Activated CD4-positive, alpha-beta memory T cell treated with anti-CD3 and anti-CD28 coated beads for 36 hours (primary cell): ENCODE measurements around the gene PPP2R2D. TPM values are rescaled to one million over a fixed set of nuclear protein-coding genes. Genes with fewer than 3 reads are reported as not detected.
A peak's percentile ranks its signal among the peaks of the same experiment; 100 is the strongest.
"Not testable (repeated sequence)": the region's sequence is repeated elsewhere in the genome, so short reads cannot be mapped to it uniquely, and the experiment has no call there.

Source experiments
- CTCF ChIA-PET: fragments of 350-600 bp; sonication (Branson Sonifier 250); formaldehyde crosslinking; loops from one replicate; lab custom pipeline; 2021; ENCODE audit warnings: antibody characterized with exemption, inconsistent platforms; lab: Charles Lee
- POLR2A ChIA-PET: fragments of 350-600 bp; sonication (Branson Sonifier 250); formaldehyde crosslinking; loops from one replicate; lab custom pipeline; 2021; ENCODE audit warnings: antibody characterized with exemption; lab: Charles Lee
- DNase-seq: peaks from one replicate; pipeline ENCODE4 v3.0.0-alpha.2; 2020
- H3K27ac Mint-ChIP-seq: one replicate; pipeline ENCODE4 v1.8.0; 2021; ENCODE audit warnings: mixed read lengths
- H3K27me3 Mint-ChIP-seq: one replicate; pipeline ENCODE4 v1.8.0; 2021; ENCODE audit warnings: mixed read lengths
- H3K36me3 Mint-ChIP-seq: one replicate; pipeline ENCODE4 v1.8.0; 2021; ENCODE audit warnings: mixed read lengths
- H3K4me1 Mint-ChIP-seq: one replicate; pipeline ENCODE4 v1.8.0; 2021; ENCODE audit warnings: low read depth, mixed read lengths
- H3K4me3 Mint-ChIP-seq: one replicate; pipeline ENCODE4 v1.8.0; 2021; ENCODE audit warnings: mild to moderate bottlenecking, mixed read lengths
- H3K9me3 Mint-ChIP-seq: one replicate; pipeline ENCODE4 v1.8.0; 2021; ENCODE audit warnings: mixed read lengths
- intact Hi-C: fragments of 100-400 bp; cut with micrococcal nuclease; formaldehyde crosslinking; loops from one replicate; pipeline ENCODE4 v1.15.1; 2023
- total RNA-seq, 2 experiments: library from RNA; stranded (reverse); gene quantifications; one replicate each; pipeline ENCODE4 v1.2.3, GENCODE V29; 2021

PPP2R2D gene
- total RNA-seq, 2 experiments from 2014 or later, result 31.9 to 32.3 TPM

DNA sequence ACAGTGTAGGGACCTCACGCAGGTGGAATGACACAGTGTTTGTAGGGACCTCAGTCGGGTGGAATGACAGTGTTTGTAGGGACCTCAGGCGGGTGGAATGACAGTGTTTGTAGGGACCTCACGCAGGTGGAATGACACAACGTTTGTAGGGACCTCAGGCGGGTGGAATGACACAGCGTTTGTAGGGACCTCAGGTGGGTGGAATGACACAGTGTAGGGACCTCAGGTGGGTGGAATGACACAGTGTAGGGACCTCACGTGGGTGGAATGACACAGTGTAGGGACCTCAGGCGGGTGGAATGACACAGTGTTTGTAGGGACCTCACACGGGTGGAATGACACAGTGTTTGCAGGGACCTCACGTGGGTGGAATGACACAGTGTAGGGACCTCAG is 16.0 kb downstream of the PPP2R2D start:
- Mint-ChIP-seq H3K36me3 (peaks cover 58% of the 10 kb centered on the region), H3K27ac (peak overlapping the region; percentile 85), H3K9me3 (peaks cover 39% of the 10 kb centered on the region), H3K4me1 (peaks cover 71% of the 10 kb centered on the region)
- H3K4me3 Mint-ChIP-seq, H3K27me3 Mint-ChIP-seq, POLR2A ChIA-PET, CTCF ChIA-PET: not testable (repeated sequence)
- intact Hi-C loops, result loop anchor here (1.0 kb wide), 1 partner anchor 13 kb away; no protein-coding TSS in a partner anchor
- DNase-seq, result peak; percentile 60

DNA sequence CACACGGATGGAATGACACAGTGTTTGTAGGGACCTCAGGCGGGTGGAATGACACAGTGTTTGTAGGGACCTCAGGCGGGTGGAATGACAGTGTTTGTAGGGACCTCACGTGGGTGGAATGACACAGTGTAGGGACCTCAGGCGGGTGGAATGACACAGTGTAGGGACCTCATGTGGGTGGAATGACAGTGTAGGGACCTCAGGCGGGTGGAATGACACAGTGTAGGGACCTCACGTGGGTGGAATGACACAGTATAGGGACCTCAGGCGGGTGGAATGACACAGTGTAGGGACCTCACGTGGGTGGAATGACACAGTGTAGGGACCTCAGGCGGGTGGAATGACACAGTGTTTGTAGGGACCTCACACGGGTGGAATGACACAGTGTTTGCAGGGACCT is 16.7 kb downstream of the PPP2R2D start:
- H3K27ac Mint-ChIP-seq, result peak overlapping the region; percentile 85
- POLR2A ChIA-PET, H3K4me3 Mint-ChIP-seq, H3K27me3 Mint-ChIP-seq, CTCF ChIA-PET: not testable (repeated sequence)
- H3K36me3 Mint-ChIP-seq, result peaks cover 53% of the 10 kb centered on the region
- peaks cover 37% of the 10 kb centered on the region for H3K9me3 Mint-ChIP-seq
- intact Hi-C loops, result loop anchor here (1.0 kb wide), 1 partner anchor 14 kb away; no protein-coding TSS in a partner anchor
- peak; percentile 61 for DNase-seq
- peaks cover 73% of the 10 kb centered on the region for H3K4me1 Mint-ChIP-seq

DNA sequence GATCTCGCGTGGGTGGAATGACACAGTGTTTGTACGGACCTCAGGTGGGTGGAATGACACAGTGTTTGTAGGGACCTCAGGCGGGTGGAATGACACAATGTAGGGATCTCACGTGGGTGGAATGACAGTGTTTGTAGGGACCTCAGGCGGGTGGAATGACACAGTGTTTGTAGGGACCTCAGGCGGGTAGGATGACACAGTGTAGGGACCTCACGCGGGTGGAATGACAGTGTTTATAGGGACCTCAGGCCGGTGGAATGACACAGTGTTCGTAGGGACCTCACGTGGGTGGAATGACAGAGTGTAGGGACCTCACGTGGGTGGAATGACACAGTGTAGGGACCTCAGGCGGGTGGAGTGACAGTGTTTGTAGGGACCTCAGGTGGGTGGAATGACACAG is 18.7 kb downstream of the PPP2R2D start:
- peak overlapping the region; percentile 81 for H3K27ac Mint-ChIP-seq
- H3K9me3 Mint-ChIP-seq, result peaks cover 39% of the 10 kb centered on the region
- H3K4me3 Mint-ChIP-seq, H3K27me3 Mint-ChIP-seq, POLR2A ChIA-PET, intact Hi-C loops, CTCF ChIA-PET: not testable (repeated sequence)
- peaks cover 41% of the 10 kb centered on the region for H3K36me3 Mint-ChIP-seq
- H3K4me1 Mint-ChIP-seq, result peaks cover 65% of the 10 kb centered on the region
- DNase-seq, result peak; percentile 49

DNA sequence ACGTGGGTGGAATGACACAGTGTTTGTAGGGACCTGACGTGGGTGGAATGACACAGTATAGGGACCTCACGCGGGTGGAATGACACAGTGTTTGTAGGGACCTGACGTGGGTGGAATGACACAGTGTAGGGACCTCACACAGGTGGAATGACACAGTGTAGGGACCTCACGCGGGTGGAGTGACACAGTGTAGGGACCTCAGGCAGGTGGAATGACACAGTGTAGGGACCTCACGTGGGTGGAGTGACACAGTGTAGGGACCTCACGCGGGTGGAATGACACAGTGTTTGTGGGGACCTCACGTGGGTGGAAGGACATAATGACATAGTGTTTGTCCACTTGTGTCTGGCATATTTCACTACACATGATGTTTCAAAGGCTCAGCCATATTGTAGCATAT is 19.3 kb downstream of the PPP2R2D start:
- H3K36me3 Mint-ChIP-seq, result peaks cover 45% of the 10 kb centered on the region
- DNase-seq, result peak; percentile 53
- intact Hi-C loops, result no loop called here
- H3K27me3 Mint-ChIP-seq, result no peaks in the 10 kb centered on the region
- peaks cover 44% of the 10 kb centered on the region for H3K9me3 Mint-ChIP-seq
- peak overlapping the region; percentile 81 for H3K27ac Mint-ChIP-seq
- ChIA-PET CTCF (no interaction called here), POLR2A (no interaction called here)
- H3K4me3 Mint-ChIP-seq, result no peak overlapping the region
- peaks cover 65% of the 10 kb centered on the region for H3K4me1 Mint-ChIP-seq

DNA sequence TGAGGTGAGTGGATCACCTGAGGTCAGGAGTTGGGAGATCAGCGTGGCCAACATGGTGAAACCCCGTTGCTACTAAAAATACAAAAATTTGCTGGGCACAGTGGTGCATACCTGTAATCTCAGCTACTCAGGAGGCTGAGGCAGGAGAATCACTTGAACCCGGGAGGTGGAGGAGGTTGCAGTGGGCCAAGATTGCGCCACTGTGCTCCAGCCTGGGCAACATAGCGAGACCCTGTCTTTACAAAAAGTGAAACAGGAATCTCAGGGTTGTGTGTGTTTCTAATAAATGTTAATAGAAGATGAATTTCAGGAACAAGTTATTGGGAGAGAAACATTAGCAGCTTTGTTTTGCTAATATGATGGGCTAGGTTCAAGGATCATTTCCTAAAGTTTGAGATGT is 19.9 kb downstream of the PPP2R2D start:
- Mint-ChIP-seq H3K4me1 (peaks cover 64% of the 10 kb centered on the region), H3K27ac (peak overlapping the region; percentile 6), H3K9me3 (peaks cover 50% of the 10 kb centered on the region), H3K36me3 (peaks cover 46% of the 10 kb centered on the region), H3K27me3 (no peaks in the 10 kb centered on the region), H3K4me3 (no peak overlapping the region)
- no peak for DNase-seq
- CTCF ChIA-PET, result no interaction called here
- POLR2A ChIA-PET, result no interaction called here
- intact Hi-C loops, result no loop called here

DNA sequence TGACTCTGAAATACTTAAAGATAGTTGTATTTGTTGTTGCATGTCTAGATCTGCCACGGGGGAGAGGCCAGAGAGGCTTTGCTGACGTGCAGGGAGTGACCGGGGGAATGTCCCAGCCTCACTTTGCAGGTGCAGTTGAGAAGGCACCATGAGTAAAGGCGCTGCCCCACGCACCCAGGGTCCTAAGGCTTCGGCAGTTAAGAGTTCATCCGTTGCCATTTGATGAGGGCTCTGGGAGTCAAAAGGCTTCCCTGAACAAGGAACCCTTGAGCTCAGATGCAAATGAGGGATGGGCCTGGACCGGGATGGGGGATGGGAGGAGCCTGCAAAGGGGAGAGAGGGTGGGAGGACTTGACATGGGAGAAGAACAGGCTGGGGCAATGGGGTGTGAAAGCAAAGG is 20.4 kb downstream of the PPP2R2D start:
- Mint-ChIP-seq H3K4me1 (peaks cover 64% of the 10 kb centered on the region), H3K4me3 (no peak overlapping the region), H3K36me3 (peaks cover 46% of the 10 kb centered on the region), H3K27me3 (no peaks in the 10 kb centered on the region), H3K9me3 (peaks cover 53% of the 10 kb centered on the region), H3K27ac (peak overlapping the region; percentile 6)
- CTCF ChIA-PET, result no interaction called here
- intact Hi-C loops, result no loop called here
- POLR2A ChIA-PET, result no interaction called here
- DNase-seq, result no peak

DNA sequence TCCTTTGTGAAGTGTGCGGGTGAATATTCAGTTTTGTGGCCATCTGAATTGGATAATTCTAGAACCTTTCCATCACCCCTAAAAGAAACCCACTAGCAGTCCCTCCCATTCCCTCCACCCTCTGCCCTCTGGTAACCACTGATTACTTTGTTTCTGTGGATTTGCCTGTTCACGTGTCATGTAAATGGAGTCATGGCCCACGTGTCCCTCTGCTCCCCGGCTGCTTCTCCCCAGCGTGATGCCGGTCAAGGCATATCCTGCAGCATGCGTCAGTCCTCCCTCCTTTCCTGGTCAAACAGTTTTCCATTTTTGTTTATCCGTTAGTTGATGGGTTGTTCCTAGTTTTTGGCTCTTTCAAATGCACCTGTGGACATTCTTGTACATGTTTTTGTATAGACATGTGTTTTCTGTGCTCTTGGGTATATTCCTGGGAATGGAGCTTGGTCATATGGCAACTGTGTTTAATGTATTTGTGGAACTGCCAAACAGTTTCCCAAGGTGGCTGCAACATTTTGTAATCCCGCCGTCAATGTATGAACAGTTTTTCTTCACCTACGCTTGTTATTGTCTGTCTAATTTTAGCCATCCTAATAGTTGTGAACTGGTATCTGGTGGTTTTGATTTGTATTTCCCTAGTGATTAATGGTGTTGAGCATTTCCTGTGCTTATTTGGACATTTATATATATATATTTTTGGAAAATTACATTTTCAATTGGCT is 22.4 kb downstream of the PPP2R2D start:
- H3K4me3 Mint-ChIP-seq, result no peak overlapping the region
- intact Hi-C loops, result no loop called here
- ChIA-PET CTCF (interaction anchor here (0.7 kb wide), 1 partner anchor 24 kb away, joined by 3 read pairs; no protein-coding TSS in a partner anchor), POLR2A (no interaction called here)
- DNase-seq, result no peak
- H3K27ac Mint-ChIP-seq, result no peak overlapping the region
- H3K27me3 Mint-ChIP-seq, result no peaks in the 10 kb centered on the region
- H3K36me3 Mint-ChIP-seq, result peaks cover 33% of the 10 kb centered on the region
- peaks cover 37% of the 10 kb centered on the region for H3K9me3 Mint-ChIP-seq
- peaks cover 67% of the 10 kb centered on the region for H3K4me1 Mint-ChIP-seq

DNA sequence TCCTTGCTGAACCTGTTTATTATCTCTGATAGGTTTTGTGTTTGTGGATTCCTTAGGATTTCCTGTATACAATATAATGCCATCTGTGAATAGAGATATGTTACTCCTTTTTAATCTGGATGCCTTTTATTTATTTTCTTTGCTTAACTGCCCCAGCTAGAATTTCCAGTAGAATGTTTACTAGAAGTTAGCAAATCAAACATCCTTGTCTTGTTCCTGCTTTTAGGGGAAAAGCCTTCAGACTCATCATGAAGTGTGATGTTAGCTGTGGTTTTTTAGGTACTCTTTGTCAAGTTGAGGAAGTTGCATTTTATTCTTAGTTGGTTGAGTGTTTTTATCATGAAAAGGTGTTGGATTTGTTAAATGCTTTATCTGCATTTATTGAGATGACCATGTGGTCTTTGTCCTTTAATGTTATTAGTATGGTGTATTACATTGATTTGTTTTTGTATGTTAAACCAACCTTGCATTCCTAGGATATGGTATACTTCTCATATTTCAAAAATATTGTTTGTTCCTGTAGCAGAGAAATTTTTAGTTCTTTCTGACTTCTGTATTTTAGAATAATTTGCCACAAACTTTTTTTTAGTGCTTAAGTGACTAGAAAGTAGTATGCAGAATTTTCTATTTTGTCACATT is 24.3 kb downstream of the PPP2R2D start:
- intact Hi-C loops, result no loop called here
- Mint-ChIP-seq H3K36me3 (peaks cover 24% of the 10 kb centered on the region), H3K9me3 (peaks cover 19% of the 10 kb centered on the region), H3K4me3 (no peak overlapping the region), H3K27ac (peak overlapping the region; percentile 46), H3K27me3 (no peaks in the 10 kb centered on the region), H3K4me1 (peaks cover 69% of the 10 kb centered on the region)
- CTCF ChIA-PET, result interaction anchor here (1.6 kb wide), 1 partner anchor 39 kb away, joined by 3 read pairs; no protein-coding TSS in a partner anchor
- POLR2A ChIA-PET, result no interaction called here
- no peak for DNase-seq

DNA sequence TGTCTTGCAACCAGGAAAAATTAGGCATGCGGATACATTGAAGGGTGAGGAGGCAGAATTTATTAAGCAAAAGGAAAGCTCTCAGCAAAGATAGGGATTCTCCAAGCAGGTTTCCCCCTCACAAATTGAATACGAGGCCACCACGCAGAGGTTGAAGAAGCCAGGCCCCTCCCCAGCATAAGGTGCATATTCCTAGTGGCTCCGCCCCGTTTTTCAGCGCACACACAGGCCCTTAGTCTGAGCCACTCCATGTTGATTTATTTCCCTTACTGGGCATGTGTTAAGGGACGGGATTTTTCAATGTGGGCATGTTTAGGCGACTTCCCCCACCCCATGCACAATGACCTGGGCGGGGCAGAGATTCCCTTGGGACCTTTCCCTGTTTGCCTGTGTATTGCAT is 24.9 kb downstream of the PPP2R2D start:
- no peak for DNase-seq
- H3K4me1 Mint-ChIP-seq, result peaks cover 71% of the 10 kb centered on the region
- no peaks in the 10 kb centered on the region for H3K27me3 Mint-ChIP-seq
- ChIA-PET CTCF (interaction anchor here (1.6 kb wide), 1 partner anchor 40 kb away, joined by 3 read pairs; no protein-coding TSS in a partner anchor), POLR2A (no interaction called here)
- intact Hi-C loops, result no loop called here
- no peak overlapping the region for H3K27ac Mint-ChIP-seq
- H3K9me3 Mint-ChIP-seq, result peaks cover 16% of the 10 kb centered on the region
- peaks cover 23% of the 10 kb centered on the region for H3K36me3 Mint-ChIP-seq
- H3K4me3 Mint-ChIP-seq, result no peak overlapping the region

DNA sequence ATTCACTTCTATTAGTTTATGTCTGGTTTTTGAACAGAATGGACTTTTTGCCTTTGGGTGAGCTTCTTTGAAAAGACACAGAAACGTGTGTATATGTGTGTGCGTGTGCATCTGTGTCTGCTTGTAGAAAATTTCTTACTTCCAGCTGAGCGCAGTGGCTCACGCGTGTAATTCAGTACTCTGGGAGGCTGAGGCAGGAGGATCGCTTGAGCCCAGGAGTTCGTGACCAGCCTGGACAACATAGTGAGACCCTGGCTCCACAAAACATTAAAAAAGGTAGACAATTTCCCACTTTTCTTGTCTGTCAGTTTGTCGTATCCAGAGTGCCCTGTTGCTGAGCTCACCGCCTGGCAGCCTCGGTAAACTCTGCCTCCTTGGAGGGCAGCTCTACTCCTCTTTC is 25.4 kb downstream of the PPP2R2D start:
- no peak overlapping the region for H3K27ac Mint-ChIP-seq
- H3K4me1 Mint-ChIP-seq, result peaks cover 71% of the 10 kb centered on the region
- H3K27me3 Mint-ChIP-seq, result no peaks in the 10 kb centered on the region
- no peak for DNase-seq
- intact Hi-C loops, result no loop called here
- CTCF ChIA-PET, result interaction anchor here (1.6 kb wide), 1 partner anchor 40 kb away, joined by 3 read pairs; no protein-coding TSS in a partner anchor
- peaks cover 21% of the 10 kb centered on the region for H3K36me3 Mint-ChIP-seq
- POLR2A ChIA-PET, result no interaction called here
- H3K9me3 Mint-ChIP-seq, result peaks cover 16% of the 10 kb centered on the region
- H3K4me3 Mint-ChIP-seq, result no peak overlapping the region

DNA sequence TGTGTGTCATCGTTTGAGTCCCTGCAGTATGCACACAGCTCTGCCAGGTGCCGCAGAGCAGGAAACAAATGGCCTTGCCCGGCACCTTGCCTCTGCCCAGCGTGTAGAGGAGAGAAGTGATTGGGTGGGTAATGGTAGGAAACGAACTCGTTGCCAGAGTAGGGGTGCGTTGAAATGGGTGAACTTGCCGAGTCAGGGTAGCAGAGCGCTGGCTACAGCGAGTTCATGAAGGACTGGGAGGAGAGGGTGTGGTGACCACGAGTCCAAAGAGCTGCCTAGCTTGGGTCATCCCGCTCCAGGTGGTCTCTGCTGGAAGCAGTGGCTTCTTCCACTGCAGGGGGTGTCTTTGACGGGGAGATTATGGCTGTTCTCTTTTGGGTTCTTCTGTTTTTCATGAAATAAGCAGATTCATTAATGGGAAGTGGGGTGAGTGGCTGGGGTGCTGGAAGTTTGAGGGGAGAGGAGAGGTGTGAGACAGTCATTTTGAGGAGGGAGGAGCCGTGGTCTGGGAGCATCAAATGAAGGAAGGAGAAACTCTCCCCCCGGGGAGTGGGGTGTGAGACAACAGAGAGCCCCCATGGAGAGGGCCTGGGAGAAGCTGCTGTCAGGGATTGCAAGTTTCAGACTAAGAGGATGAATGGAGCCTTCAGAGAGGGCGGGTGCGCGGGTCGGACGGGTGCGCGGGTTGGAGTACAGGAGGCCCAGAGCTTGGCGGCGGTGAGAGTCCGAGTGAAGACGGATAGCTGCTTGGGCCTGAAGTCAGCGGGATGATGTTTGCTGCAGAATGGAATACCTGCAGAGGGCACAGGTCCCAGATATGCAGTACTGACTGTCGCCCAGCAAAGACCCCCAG is 26.2 kb downstream of the PPP2R2D start:
- intact Hi-C loops, result no loop called here
- no peak overlapping the region for H3K4me3 Mint-ChIP-seq
- ChIA-PET POLR2A (interaction anchor here (1.4 kb wide), 1 partner anchor 26 kb away, joined by 5 read pairs; the partner anchor contains the start of gene PPP2R2D), CTCF (no interaction called here)
- peaks cover 16% of the 10 kb centered on the region for H3K9me3 Mint-ChIP-seq
- no peaks in the 10 kb centered on the region for H3K27me3 Mint-ChIP-seq
- no peak overlapping the region for H3K27ac Mint-ChIP-seq
- peaks cover 69% of the 10 kb centered on the region for H3K4me1 Mint-ChIP-seq
- H3K36me3 Mint-ChIP-seq, result peaks cover 19% of the 10 kb centered on the region
- no peak for DNase-seq
